ENCODE measurements around the gene IER5.

IER5 gene

GRCh38 chr1:181106022-181106312, 17.5 kb downstream of the IER5 start:
- Histone ChIP-seq H3K27ac (no peak overlapping the region), H3K27me3 (ENCODE audit: insufficient read depth, low read depth, severe bottlenecking) (no peaks in the 10 kb centered on the region), H3K4me3 (ENCODE audit: low read depth, low read length) (no peak overlapping the region)

GRCh38 chr1:181106479-181106878, 18.0 kb downstream of the IER5 start:
- DNase-seq: no peak
- no peaks in the 10 kb centered on the region for H3K36me3 ChIP-seq
- H3K27me3 ChIP-seq (ENCODE audit: insufficient read depth, low read depth, severe bottlenecking): no peaks in the 10 kb centered on the region
- no peak overlapping the region for H3K4me3 ChIP-seq (ENCODE audit: low read depth, low read length)
- no peaks in the 10 kb centered on the region for H3K9me3 ChIP-seq (ENCODE audit: severe bottlenecking)
- H3K27ac ChIP-seq: no peak overlapping the region
- TF ChIP-seq CTCF (IDR thresholded peaks at IDR 0.05; ENCODE audit: low read depth, low read length): no peak

More at GRCh38 chr1:181106022-181106312, 17.5 kb downstream of the IER5 start:
- Histone ChIP-seq H3K9me3 (ENCODE audit: severe bottlenecking) (no peaks in the 10 kb centered on the region), H3K36me3 (no peaks in the 10 kb centered on the region)
- no peak for DNase-seq
- no peak for TF ChIP-seq CTCF (IDR thresholded peaks at IDR 0.05; ENCODE audit: low read depth, low read length)

- Histone ChIP-seq H3K27ac (no peak overlapping the region), H3K4me3 (ENCODE audit: low read depth, low read length) (no peak overlapping the region), H3K27me3 (ENCODE audit: insufficient read depth, low read depth, severe bottlenecking) (no peaks in the 10 kb centered on the region), H3K36me3 (no peaks in the 10 kb centered on the region), H3K9me3 (ENCODE audit: severe bottlenecking) (no peaks in the 10 kb centered on the region)
- no peak for DNase-seq
- no peak for TF ChIP-seq CTCF (IDR thresholded peaks at IDR 0.05; ENCODE audit: low read depth, low read length)
Observed at GRCh38 chr1:181107711-181108110, 19.2 kb downstream of the IER5 start.

GRCh38 chr1:181108304-181108867, 19.9 kb downstream of the IER5 start:
- H3K27ac ChIP-seq: no peak overlapping the region
- H3K36me3 ChIP-seq: no peaks in the 10 kb centered on the region
- no peak overlapping the region for H3K4me3 ChIP-seq (ENCODE audit: low read depth, low read length)
- H3K27me3 ChIP-seq (ENCODE audit: insufficient read depth, low read depth, severe bottlenecking): no peaks in the 10 kb centered on the region
- no peak for TF ChIP-seq CTCF (IDR thresholded peaks at IDR 0.05; ENCODE audit: low read depth, low read length)
- no peaks in the 10 kb centered on the region for H3K9me3 ChIP-seq (ENCODE audit: severe bottlenecking)
- no peak for DNase-seq

GRCh38 chr1:181110013-181110412, 21.5 kb downstream of the IER5 start:
- no peak for DNase-seq
- Histone ChIP-seq H3K9me3 (ENCODE audit: severe bottlenecking) (no peaks in the 10 kb centered on the region), H3K36me3 (no peaks in the 10 kb centered on the region), H3K27me3 (ENCODE audit: insufficient read depth, low read depth, severe bottlenecking) (no peaks in the 10 kb centered on the region), H3K4me3 (ENCODE audit: low read depth, low read length) (no peak overlapping the region), H3K27ac (no peak overlapping the region)
- TF ChIP-seq CTCF (IDR thresholded peaks at IDR 0.05; ENCODE audit: low read depth, low read length): no peak

- Histone ChIP-seq H3K27me3 (ENCODE audit: insufficient read depth, low read depth, severe bottlenecking) (no peaks in the 10 kb centered on the region), H3K9me3 (ENCODE audit: severe bottlenecking) (no peaks in the 10 kb centered on the region), H3K27ac (no peak overlapping the region), H3K36me3 (no peaks in the 10 kb centered on the region), H3K4me3 (ENCODE audit: low read depth, low read length) (no peak overlapping the region)
- no peak for DNase-seq
- no peak for TF ChIP-seq CTCF (IDR thresholded peaks at IDR 0.05; ENCODE audit: low read depth, low read length)
Observed at GRCh38 chr1:181111559-181111958, 23.1 kb downstream of the IER5 start.
